ENCODE measurements around the gene MAGED1.

MAGED1 gene

DNA sequence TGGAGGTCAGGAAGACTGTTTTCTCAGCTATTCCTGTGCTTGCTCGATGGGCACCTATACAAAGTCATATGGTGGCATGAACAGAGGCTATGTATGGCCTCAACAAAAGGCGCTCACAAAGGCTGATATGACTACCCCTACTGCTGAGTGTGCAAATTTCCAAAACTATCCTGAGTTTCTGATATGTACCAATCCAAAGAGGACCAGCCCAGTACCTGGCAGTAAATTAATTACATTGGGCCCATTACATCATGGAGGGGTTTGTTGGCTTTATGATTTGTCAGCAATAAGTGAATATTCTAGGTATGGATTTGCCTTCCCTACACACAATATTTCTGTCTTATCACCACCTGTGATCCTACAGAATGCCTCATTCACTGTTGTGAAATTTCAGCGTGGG lies 12.3 kb downstream of the MAGED1 start:
- H3K9ac ChIP-seq (ENCODE audit: low read depth, low read length, poor library complexity, severe bottlenecking) = no peak overlapping the region
- no peaks in the 10 kb centered on the region for H3K27me3 ChIP-seq (ENCODE audit: insufficient read depth, low read length, poor library complexity, severe bottlenecking)
- no peak overlapping the region for H2AFZ ChIP-seq (ENCODE audit: low read length)
- H3K79me2 ChIP-seq (ENCODE audit: insufficient read depth, low read length) = no peaks in the 10 kb centered on the region
- H3K9me3 ChIP-seq (ENCODE audit: insufficient read depth, low read depth, low read length) = no peaks in the 10 kb centered on the region
- H3K4me2 ChIP-seq (ENCODE audit: low read depth, low read length, poor library complexity, severe bottlenecking) = no peak overlapping the region
- H3K4me1 ChIP-seq (ENCODE audit: insufficient read depth, low read length, poor library complexity, severe bottlenecking) = no peaks in the 10 kb centered on the region
- H3F3A ChIP-seq (ENCODE audit: low read depth) = no peaks in the 10 kb centered on the region
- no peaks in the 10 kb centered on the region for H3K9me2 ChIP-seq (replicated peaks; ENCODE audit: low read depth, low read length)
- H4K20me1 ChIP-seq (ENCODE audit: insufficient read depth, low read length, poor library complexity, severe bottlenecking) = peaks cover 3% of the 10 kb centered on the region
- TF ChIP-seq CTCF (conservative IDR thresholded peaks at IDR 0.05; ENCODE audit: low read length) (no peak), EZH2phosphoT487 (IDR thresholded peaks at IDR 0.05; ENCODE audit: borderline replicate concordance) (no peak)
- no peak overlapping the region for H3K4me3 ChIP-seq (ENCODE audit: low read length, poor library complexity, severe bottlenecking)
- peaks cover 16% of the 10 kb centered on the region; the same call in 1 of the 2 replicates for H3K36me3 ChIP-seq (ENCODE audit: insufficient read depth, low read length)

DNA sequence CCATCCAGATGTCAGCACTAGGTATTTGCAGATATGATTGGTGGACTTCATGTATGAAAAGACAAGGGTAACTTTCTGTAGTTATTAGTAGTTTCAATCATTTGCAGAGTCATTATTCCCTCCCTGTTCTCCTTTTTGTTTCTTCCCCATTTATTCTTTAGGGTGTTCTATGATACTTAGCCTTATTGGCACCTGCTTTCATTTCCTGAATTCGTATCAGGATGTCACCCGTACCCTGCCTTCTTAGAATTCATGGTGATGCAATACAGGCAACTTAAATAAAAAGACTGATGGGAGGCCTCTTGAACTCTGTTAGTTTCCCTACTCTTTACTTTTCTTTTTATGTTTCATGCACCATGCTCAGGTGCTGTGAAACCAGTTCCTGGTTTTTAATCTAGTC lies 24.2 kb downstream of the MAGED1 start:
- H3K9ac ChIP-seq (ENCODE audit: low read depth, low read length, poor library complexity, severe bottlenecking) = no peak overlapping the region
- TF ChIP-seq CTCF (conservative IDR thresholded peaks at IDR 0.05; ENCODE audit: low read length) = no peak
- no peaks in the 10 kb centered on the region for H3K79me2 ChIP-seq (ENCODE audit: insufficient read depth, low read length)
- H3K9me2 ChIP-seq (replicated peaks; ENCODE audit: low read depth, low read length) = no peaks in the 10 kb centered on the region
- H3K4me2 ChIP-seq (ENCODE audit: low read depth, low read length, poor library complexity, severe bottlenecking) = no peak overlapping the region
- H3K4me3 ChIP-seq (ENCODE audit: low read length, poor library complexity, severe bottlenecking) = no peak overlapping the region
- no peaks in the 10 kb centered on the region for H3K4me1 ChIP-seq (ENCODE audit: insufficient read depth, low read length, poor library complexity, severe bottlenecking)
- no peaks in the 10 kb centered on the region for H3F3A ChIP-seq (ENCODE audit: low read depth)
- H4K20me1 ChIP-seq (ENCODE audit: insufficient read depth, low read length, poor library complexity, severe bottlenecking) = no peaks in the 10 kb centered on the region
- no peaks in the 10 kb centered on the region for H3K27me3 ChIP-seq (ENCODE audit: insufficient read depth, low read length, poor library complexity, severe bottlenecking)
- no peaks in the 10 kb centered on the region for H3K36me3 ChIP-seq (ENCODE audit: insufficient read depth, low read length)
- H2AFZ ChIP-seq (ENCODE audit: low read length) = no peak overlapping the region
- H3K9me3 ChIP-seq (ENCODE audit: insufficient read depth, low read depth, low read length) = no peaks in the 10 kb centered on the region

DNA sequence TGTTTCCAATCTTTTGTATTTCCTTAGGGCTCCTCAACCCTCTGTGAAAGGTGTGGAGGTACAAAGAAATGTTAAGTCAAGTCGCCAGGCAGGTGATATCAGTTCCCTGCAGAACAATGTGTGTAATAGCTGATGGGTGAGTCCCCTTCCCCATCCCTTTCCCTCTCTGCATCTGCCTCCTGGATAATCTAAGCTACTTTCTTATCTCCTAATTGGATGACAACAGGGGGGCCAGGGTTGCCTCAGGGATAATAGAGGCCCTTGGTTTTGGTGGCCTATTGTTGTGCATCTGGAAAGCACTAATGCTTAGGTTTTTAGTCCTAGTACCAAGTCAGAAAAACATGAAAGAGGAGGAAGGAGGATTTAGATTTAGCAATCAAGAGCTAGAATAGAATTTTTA lies 29.1 kb downstream of the MAGED1 start:
- no peaks in the 10 kb centered on the region for H3K36me3 ChIP-seq (ENCODE audit: insufficient read depth, low read length)
- no peaks in the 10 kb centered on the region for H3K9me2 ChIP-seq (replicated peaks; ENCODE audit: low read depth, low read length)
- H3K4me1 ChIP-seq (ENCODE audit: insufficient read depth, low read length, poor library complexity, severe bottlenecking) = no peaks in the 10 kb centered on the region
- H3K4me3 ChIP-seq (ENCODE audit: low read length, poor library complexity, severe bottlenecking) = no peak overlapping the region
- H3K27me3 ChIP-seq (ENCODE audit: insufficient read depth, low read length, poor library complexity, severe bottlenecking) = no peaks in the 10 kb centered on the region
- no peak overlapping the region for H2AFZ ChIP-seq (ENCODE audit: low read length)
- H3F3A ChIP-seq (ENCODE audit: low read depth) = no peaks in the 10 kb centered on the region
- H3K9ac ChIP-seq (ENCODE audit: low read depth, low read length, poor library complexity, severe bottlenecking) = no peak overlapping the region
- no peaks in the 10 kb centered on the region for H3K79me2 ChIP-seq (ENCODE audit: insufficient read depth, low read length)
- no peaks in the 10 kb centered on the region for H3K9me3 ChIP-seq (ENCODE audit: insufficient read depth, low read depth, low read length)
- no peaks in the 10 kb centered on the region for H4K20me1 ChIP-seq (ENCODE audit: insufficient read depth, low read length, poor library complexity, severe bottlenecking)
- TF ChIP-seq CTCF (conservative IDR thresholded peaks at IDR 0.05; ENCODE audit: low read length) (no peak), EZH2phosphoT487 (IDR thresholded peaks at IDR 0.05; ENCODE audit: borderline replicate concordance) (no peak)
- H3K4me2 ChIP-seq (ENCODE audit: low read depth, low read length, poor library complexity, severe bottlenecking) = no peak overlapping the region

Data from Loucy (cell line).